ENCODE data around the gene SSUH2. TPM values are rescaled to one million over a fixed set of nuclear protein-coding genes. Genes with fewer than 3 reads are reported as not detected.

SSUH2 gene
- total RNA-seq, 6 donors from 2014 or later, result 0.22 to 0.79 TPM; not detected in 4

- DNase-seq, result no peak
- no peaks in the 10 kb centered on the region for H3K4me1 ChIP-seq
- H3K4me3 ChIP-seq, result no peak overlapping the region
- ATAC-seq (ENCODE audit: low FRiP score in 2 of 2), result no peak
- H3K27me3 ChIP-seq, result no peaks in the 10 kb centered on the region
- TF ChIP-seq POLR2AphosphoS5 (IDR thresholded peaks at IDR 0.05) (no peak), CTCF (IDR thresholded peaks at IDR 0.05) (no peak), POLR2A (IDR thresholded peaks at IDR 0.05) (no peak), EP300 (IDR thresholded peaks at IDR 0.05) (no peak)
- H3K9me3 ChIP-seq, result no peaks in the 10 kb centered on the region
- 85 to 88% methylated on average over 11 of the region's 11 CpGs for WGBS, 2 donors
- no peak overlapping the region for H3K27ac ChIP-seq
- H3K36me3 ChIP-seq, result no peaks in the 10 kb centered on the region
Measured at GRCh38 chr3:8648909-8649741, 4.5 kb upstream of the SSUH2 start.

GRCh38 chr3:8647137-8647985 is 2.8 kb upstream of the SSUH2 start:
- ATAC-seq (ENCODE audit: low FRiP score in 2 of 2), result no peak
- H3K36me3 ChIP-seq, result no peaks in the 10 kb centered on the region
- WGBS, 2 donors, result 87 to 88% methylated on average over 12 of the region's 12 CpGs

GRCh38 chr3:8646313-8646938 is 1.8 kb upstream of the SSUH2 start:
- H3K4me3 ChIP-seq, result no peak overlapping the region
- TF ChIP-seq CTCF (IDR thresholded peaks at IDR 0.05) (no peak), EP300 (IDR thresholded peaks at IDR 0.05) (no peak), POLR2AphosphoS5 (IDR thresholded peaks at IDR 0.05) (no peak), POLR2A (IDR thresholded peaks at IDR 0.05) (no peak)
- no peaks in the 10 kb centered on the region for H3K9me3 ChIP-seq
- 77 to 84% methylated on average over 12 to 14 of the region's 14 CpGs for WGBS, 2 donors
- no peaks in the 10 kb centered on the region for H3K36me3 ChIP-seq
- no peak overlapping the region for H3K27ac ChIP-seq
- H3K4me1 ChIP-seq, result no peaks in the 10 kb centered on the region
- ATAC-seq (ENCODE audit: low FRiP score in 2 of 2) (no peak), DNase-seq (no peak)
- H3K27me3 ChIP-seq, result no peaks in the 10 kb centered on the region

More at GRCh38 chr3:8647137-8647985, 2.8 kb upstream of the SSUH2 start:
- H3K4me3 ChIP-seq, result no peak overlapping the region
- H3K27me3 ChIP-seq, result no peaks in the 10 kb centered on the region
- H3K4me1 ChIP-seq, result no peaks in the 10 kb centered on the region
- TF ChIP-seq POLR2AphosphoS5 (IDR thresholded peaks at IDR 0.05), result no peak
- no peak for TF ChIP-seq EP300 (IDR thresholded peaks at IDR 0.05)
- no peak for TF ChIP-seq CTCF (IDR thresholded peaks at IDR 0.05)
- no peak for TF ChIP-seq POLR2A (IDR thresholded peaks at IDR 0.05)
- H3K9me3 ChIP-seq, result no peaks in the 10 kb centered on the region
- DNase-seq, result no peak
- no peak overlapping the region for H3K27ac ChIP-seq

- ATAC-seq (ENCODE audit: low FRiP score in 2 of 2) (no peak), DNase-seq (no peak)
- no peaks in the 10 kb centered on the region for H3K9me3 ChIP-seq
- H3K27ac ChIP-seq, result no peak overlapping the region
- H3K4me3 ChIP-seq, result no peak overlapping the region
- no peaks in the 10 kb centered on the region for H3K27me3 ChIP-seq
- H3K4me1 ChIP-seq, result no peaks in the 10 kb centered on the region
- WGBS, 2 donors, result 64 to 75% methylated on average over 6 of the region's 6 CpGs
- H3K36me3 ChIP-seq, result no peaks in the 10 kb centered on the region
- TF ChIP-seq CTCF (IDR thresholded peaks at IDR 0.05), result no peak
- TF ChIP-seq EP300 (IDR thresholded peaks at IDR 0.05), result no peak
- no peak for TF ChIP-seq POLR2AphosphoS5 (IDR thresholded peaks at IDR 0.05)
- TF ChIP-seq POLR2A (IDR thresholded peaks at IDR 0.05), result no peak
Measured at GRCh38 chr3:8645712-8646111, 1.1 kb upstream of the SSUH2 start.
